Stomach (tissue), 4 donors: ENCODE results near the gene ACVR1.

ENCODE experiments used
- EP300 ChIP-seq: sonication (generic); formaldehyde crosslinking; IDR thresholded peaks from one replicate; pipeline ENCODE4 v1.6.1; 2017; ENCODE audit warnings: antibody characterized with exemption
- POLR2A ChIP-seq, 4 donors: fragments of 450-650 bp; IDR thresholded peaks; one replicate each; pipeline ENCODE4 v1.6.1; 2016; ENCODE audit warnings: antibody characterized with exemption in 4 of 4, control low read depth in 2 of 4, mild to moderate bottlenecking in 1 of 4, moderate library complexity in 1 of 4
- TF ChIP-seq, protein P1 (sequence below), 7 experiments: fragments of 450-650 bp in 4 of 7; fragments of 200-600 bp in 3 of 7; sonication (generic) in 3 of 7; IDR thresholded peaks; one replicate each; pipeline ENCODE4 v1.5.1; 2016 to 2019; ENCODE audit warnings: antibody characterized with exemption in 7 of 7, control low read depth in 2 of 7, mild to moderate bottlenecking in 1 of 7

DNA sequence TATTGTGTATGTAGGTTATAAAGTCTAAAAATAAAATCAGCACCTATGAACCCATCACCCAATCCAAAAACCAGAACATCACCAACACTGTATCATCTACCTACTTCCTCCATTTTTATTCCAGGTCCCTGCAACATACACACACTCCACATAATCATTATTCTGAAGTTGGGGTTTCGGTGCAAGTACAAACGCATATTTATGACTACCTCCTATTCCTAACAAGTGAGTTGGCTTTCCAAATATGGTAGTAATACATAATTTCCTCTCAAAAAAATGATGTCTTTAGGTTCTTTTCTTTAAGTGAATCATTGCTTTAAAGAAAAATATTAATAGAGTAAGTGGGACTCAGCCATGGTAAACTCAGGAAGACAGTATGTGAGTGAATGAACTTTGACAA, 3.3 kb downstream of the ACVR1 start:
- TF ChIP-seq, protein P1, sequence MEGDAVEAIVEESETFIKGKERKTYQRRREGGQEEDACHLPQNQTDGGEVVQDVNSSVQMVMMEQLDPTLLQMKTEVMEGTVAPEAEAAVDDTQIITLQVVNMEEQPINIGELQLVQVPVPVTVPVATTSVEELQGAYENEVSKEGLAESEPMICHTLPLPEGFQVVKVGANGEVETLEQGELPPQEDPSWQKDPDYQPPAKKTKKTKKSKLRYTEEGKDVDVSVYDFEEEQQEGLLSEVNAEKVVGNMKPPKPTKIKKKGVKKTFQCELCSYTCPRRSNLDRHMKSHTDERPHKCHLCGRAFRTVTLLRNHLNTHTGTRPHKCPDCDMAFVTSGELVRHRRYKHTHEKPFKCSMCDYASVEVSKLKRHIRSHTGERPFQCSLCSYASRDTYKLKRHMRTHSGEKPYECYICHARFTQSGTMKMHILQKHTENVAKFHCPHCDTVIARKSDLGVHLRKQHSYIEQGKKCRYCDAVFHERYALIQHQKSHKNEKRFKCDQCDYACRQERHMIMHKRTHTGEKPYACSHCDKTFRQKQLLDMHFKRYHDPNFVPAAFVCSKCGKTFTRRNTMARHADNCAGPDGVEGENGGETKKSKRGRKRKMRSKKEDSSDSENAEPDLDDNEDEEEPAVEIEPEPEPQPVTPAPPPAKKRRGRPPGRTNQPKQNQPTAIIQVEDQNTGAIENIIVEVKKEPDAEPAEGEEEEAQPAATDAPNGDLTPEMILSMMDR (IDR thresholded peaks at IDR 0.05), result no peak
- TF ChIP-seq EP300 (no peak), POLR2A (IDR thresholded peaks at IDR 0.05) (no peak)
